Ammon's horn (tissue), 1 donor: Measurements from ENCODE around the gene DRC3.
"Not testable (repeated sequence)": the region's sequence is repeated elsewhere in the genome, so short reads cannot be mapped to it uniquely, and the experiment has no call there.

Experiments
- DNase-seq: peaks from one replicate; pipeline ENCODE4 v3.0.0-alpha.2; 2016; ENCODE audit warnings: low spot score

The DRC3 gene

GRCh38 chr17:17972126-17972951 lies at the start of gene DRC3, which contains the start of gene TOM1L2:
TSS of gene DRC3 (plus strand) at chr17:17972862. CDS start at chr17:17977599, 4,737 bp downstream.
TSS of gene TOM1L2 (minus strand) at chr17:17972400. CDS start at chr17:17972313, 87 bp downstream.
- peak; percentile 100 for DNase-seq

GRCh38 chr17:17924131-17924856 lies 48.4 kb upstream of the DRC3 start:
- no peak for DNase-seq

GRCh38 chr17:17924857-17925250 lies 47.8 kb upstream of the DRC3 start:
- DNase-seq = no peak

GRCh38 chr17:17926036-17926435 lies 46.6 kb upstream of the DRC3 start:
- DNase-seq = no peak

- DNase-seq = peak; percentile 37
Observed at GRCh38 chr17:17926840-17927449, 45.7 kb upstream of the DRC3 start.

GRCh38 chr17:17928398-17929287 lies 44.0 kb upstream of the DRC3 start:
- peak; percentile 82 for DNase-seq

GRCh38 chr17:17929655-17930380 lies 42.8 kb upstream of the DRC3 start:
- no peak for DNase-seq

- DNase-seq = no peak
Observed at GRCh38 chr17:17930674-17931073, 42.0 kb upstream of the DRC3 start.

- no peak for DNase-seq
Observed at GRCh38 chr17:17931159-17931558, 41.5 kb upstream of the DRC3 start.

GRCh38 chr17:17933775-17934174 lies 38.9 kb upstream of the DRC3 start:
- DNase-seq = no peak

GRCh38 chr17:17934214-17934613 lies 38.4 kb upstream of the DRC3 start:
- no peak for DNase-seq

- peak; percentile 56 for DNase-seq
Observed at GRCh38 chr17:17934806-17935205, 37.9 kb upstream of the DRC3 start.

- no peak for DNase-seq
Observed at GRCh38 chr17:17935321-17936271, 37.1 kb upstream of the DRC3 start.

GRCh38 chr17:17937201-17937853 lies 35.3 kb upstream of the DRC3 start:
- no peak for DNase-seq

- no peak for DNase-seq
Observed at GRCh38 chr17:17937958-17938357, 34.7 kb upstream of the DRC3 start.

GRCh38 chr17:17938388-17939107 lies 34.1 kb upstream of the DRC3 start:
- DNase-seq = no peak

- not testable (repeated sequence) for DNase-seq
Observed at GRCh38 chr17:17939941-17940340, 32.7 kb upstream of the DRC3 start.

GRCh38 chr17:17940441-17940911 lies 32.2 kb upstream of the DRC3 start:
- no peak for DNase-seq
